Body of pancreas (tissue), 4 donors: ENCODE data around the gene IQCK.

Experiments used
- POLR2A ChIP-seq, 3 donors: fragments of 450-650 bp; IDR thresholded peaks; one replicate each; pipeline ENCODE4 v1.6.1; 2016; ENCODE audit warnings: antibody characterized with exemption in 3 of 3, mild to moderate bottlenecking in 2 of 3
- TF ChIP-seq, protein P1 (sequence below), 7 experiments: fragments of 450-650 bp in 4 of 7; fragments of 200-600 bp in 3 of 7; sonication (generic) in 3 of 7; IDR thresholded peaks; one replicate each; pipeline ENCODE4 v1.5.1; 2016 to 2019; ENCODE audit warnings: antibody characterized with exemption in 7 of 7

DNA sequence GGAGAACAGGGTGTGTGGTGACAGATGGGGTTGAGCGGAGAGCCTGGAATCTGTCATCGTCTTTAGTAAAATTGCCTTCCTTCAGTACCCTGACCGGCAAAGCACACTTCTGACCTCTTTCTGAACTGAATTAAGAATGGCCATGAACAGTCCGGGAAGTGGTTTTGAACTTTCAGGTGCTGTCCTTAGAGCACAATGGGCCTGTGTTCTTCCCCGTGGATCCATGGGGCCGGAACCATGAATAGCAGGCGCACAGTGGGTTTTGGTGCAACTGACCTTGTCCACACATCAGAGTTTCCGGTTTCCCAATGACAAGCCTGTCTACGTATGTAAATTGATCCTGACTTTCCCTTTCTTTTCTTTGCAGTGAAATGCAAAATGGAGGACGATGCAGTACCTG lies 138.0 kb downstream of the IQCK start:
- TF ChIP-seq, protein P1, sequence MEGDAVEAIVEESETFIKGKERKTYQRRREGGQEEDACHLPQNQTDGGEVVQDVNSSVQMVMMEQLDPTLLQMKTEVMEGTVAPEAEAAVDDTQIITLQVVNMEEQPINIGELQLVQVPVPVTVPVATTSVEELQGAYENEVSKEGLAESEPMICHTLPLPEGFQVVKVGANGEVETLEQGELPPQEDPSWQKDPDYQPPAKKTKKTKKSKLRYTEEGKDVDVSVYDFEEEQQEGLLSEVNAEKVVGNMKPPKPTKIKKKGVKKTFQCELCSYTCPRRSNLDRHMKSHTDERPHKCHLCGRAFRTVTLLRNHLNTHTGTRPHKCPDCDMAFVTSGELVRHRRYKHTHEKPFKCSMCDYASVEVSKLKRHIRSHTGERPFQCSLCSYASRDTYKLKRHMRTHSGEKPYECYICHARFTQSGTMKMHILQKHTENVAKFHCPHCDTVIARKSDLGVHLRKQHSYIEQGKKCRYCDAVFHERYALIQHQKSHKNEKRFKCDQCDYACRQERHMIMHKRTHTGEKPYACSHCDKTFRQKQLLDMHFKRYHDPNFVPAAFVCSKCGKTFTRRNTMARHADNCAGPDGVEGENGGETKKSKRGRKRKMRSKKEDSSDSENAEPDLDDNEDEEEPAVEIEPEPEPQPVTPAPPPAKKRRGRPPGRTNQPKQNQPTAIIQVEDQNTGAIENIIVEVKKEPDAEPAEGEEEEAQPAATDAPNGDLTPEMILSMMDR (IDR thresholded peaks at IDR 0.05) = no peak
- TF ChIP-seq POLR2A (IDR thresholded peaks at IDR 0.05) = no peak
